ENCODE measurements around the gene COX7A2L.
"Not testable (repeated sequence)": the region's sequence is repeated elsewhere in the genome, so short reads cannot be mapped to it uniquely, and the experiment has no call there.

COX7A2L gene

DNA sequence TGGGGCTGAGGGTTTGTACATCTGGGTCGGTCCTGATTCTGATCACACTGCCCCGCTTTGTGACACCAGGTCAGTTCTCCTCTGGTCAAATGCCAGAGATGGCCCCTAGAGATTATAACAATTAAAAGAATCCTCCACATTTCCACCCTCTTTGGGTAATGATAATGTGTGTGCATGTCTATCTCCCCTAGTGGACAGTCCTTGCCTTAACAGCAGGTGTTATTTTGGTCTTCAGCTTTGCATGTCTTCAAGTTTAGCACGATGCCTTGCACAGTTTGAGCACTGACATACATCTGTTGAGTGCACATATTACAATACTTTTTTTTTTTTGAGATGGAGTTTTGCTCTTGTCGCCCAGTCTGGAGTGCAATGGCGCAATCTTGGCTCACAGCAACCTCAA lies 25.7 kb upstream of the COX7A2L start:
- no peak overlapping the region for H3K27ac ChIP-seq
- no peak overlapping the region for H3K9ac ChIP-seq (ENCODE audit: insufficient read length)
- DNase-seq (ENCODE audit: low read depth, low spot score), result no peak
- no peaks in the 10 kb centered on the region for H3K36me3 ChIP-seq (ENCODE audit: insufficient read depth, low read length)
- TF ChIP-seq FOXP2 (optimal IDR thresholded peaks at IDR 0.05; ENCODE audit: control extremely low read depth, extremely low read length, insufficient read depth) (no peak), POLR2AphosphoS5 (IDR thresholded peaks at IDR 0.05; ENCODE audit: borderline replicate concordance, low read depth, low read length) (no peak), EZH2 (IDR thresholded peaks at IDR 0.05) (no peak)
- H3K9me3 ChIP-seq (ENCODE audit: low read depth, low read length), result no peaks in the 10 kb centered on the region
- H3K4me3 ChIP-seq, result no peak overlapping the region

DNA sequence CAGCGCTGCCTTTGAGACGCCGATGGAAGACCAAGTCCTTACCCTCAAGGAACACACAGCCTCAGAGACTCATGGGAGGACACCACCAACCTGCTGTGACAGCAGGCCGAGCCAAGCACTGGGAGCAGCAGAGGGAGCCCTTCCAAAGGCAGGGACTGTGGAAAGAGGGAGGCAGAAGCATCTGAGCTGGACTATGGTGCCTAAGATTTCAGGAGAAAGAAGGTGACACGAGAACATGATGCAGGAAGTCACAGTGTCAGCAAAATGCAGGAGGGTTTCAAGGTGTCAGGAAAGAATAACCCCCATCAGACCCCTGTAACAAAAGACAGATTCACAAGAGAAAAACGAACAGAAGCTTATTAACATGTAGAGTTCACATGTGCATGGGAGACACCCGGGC lies 24.2 kb upstream of the COX7A2L start:
- no peak for DNase-seq (ENCODE audit: low read depth, low spot score)
- Histone ChIP-seq H3K4me3 (no peak overlapping the region), H3K9me3 (ENCODE audit: low read depth, low read length) (no peaks in the 10 kb centered on the region), H3K27ac (no peak overlapping the region), H3K9ac (ENCODE audit: insufficient read length) (no peak overlapping the region), H3K36me3 (ENCODE audit: insufficient read depth, low read length) (no peaks in the 10 kb centered on the region)
- TF ChIP-seq POLR2AphosphoS5 (IDR thresholded peaks at IDR 0.05; ENCODE audit: borderline replicate concordance, low read depth, low read length), result no peak
- TF ChIP-seq FOXP2 (optimal IDR thresholded peaks at IDR 0.05; ENCODE audit: control extremely low read depth, extremely low read length, insufficient read depth), result no peak
- no peak for TF ChIP-seq EZH2 (IDR thresholded peaks at IDR 0.05)

DNA sequence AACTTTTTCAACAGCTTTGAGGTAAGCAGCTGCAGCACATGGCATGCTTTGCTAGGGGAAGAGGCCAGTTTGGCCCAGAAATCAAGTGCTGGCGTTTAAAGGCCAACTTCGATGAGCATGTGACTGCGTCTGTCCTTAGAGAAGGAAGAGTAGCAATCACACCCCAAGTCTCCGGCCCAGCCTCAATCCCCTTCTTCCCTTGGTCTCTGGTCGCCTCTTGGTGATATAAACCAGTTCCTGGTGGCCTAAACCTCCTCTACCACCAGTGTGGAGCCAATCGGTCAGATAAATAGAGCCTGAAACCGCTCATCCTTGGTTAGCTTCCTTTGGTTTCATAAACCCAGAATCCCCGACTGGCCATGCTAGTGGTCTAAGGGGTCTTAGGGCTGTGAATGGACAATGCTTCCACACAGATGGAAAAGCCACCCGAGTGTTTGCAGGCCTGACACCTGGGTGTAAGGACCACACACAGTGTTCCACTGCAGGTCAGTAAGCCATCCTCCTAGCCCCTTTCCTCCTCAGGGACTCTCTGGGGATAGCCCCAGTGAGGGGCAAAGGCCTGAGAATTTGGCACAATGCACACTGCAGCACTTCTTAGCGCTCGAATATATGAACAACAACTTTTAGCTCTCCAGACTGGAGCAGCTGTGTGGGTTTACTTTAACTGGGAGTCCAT lies 23.0 kb upstream of the COX7A2L start:
- DNase-seq (ENCODE audit: low read depth, low spot score), result no peak
- H3K27ac ChIP-seq, result no peak overlapping the region
- no peaks in the 10 kb centered on the region for H3K9me3 ChIP-seq (ENCODE audit: low read depth, low read length)
- TF ChIP-seq EZH2 (IDR thresholded peaks at IDR 0.05) (no peak), FOXP2 (optimal IDR thresholded peaks at IDR 0.05; ENCODE audit: control extremely low read depth, extremely low read length, insufficient read depth) (no peak), POLR2AphosphoS5 (IDR thresholded peaks at IDR 0.05; ENCODE audit: borderline replicate concordance, low read depth, low read length) (no peak)
- H3K9ac ChIP-seq (ENCODE audit: insufficient read length), result no peak overlapping the region
- H3K36me3 ChIP-seq (ENCODE audit: insufficient read depth, low read length), result no peaks in the 10 kb centered on the region
- H3K4me3 ChIP-seq, result no peak overlapping the region

DNA sequence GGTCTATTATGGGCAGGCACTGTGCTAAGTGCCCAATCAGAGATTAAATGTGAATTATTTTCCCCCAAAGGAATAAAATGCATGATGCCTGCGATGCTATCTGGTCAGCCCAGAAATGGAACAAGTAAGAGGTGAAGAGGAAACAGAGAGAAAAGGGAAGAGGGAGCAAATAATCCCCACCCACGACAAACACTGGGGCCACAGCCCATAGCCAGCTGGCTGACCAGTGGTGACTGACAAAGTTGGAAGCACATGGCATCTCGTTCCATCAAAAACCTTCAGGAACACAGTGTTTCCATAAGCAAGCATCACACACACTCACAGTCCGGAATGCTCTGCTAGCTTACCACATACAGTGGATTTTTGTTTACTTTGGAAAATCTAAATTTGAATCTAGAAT lies 21.1 kb upstream of the COX7A2L start:
- TF ChIP-seq EZH2 (IDR thresholded peaks at IDR 0.05) (no peak), POLR2AphosphoS5 (IDR thresholded peaks at IDR 0.05; ENCODE audit: borderline replicate concordance, low read depth, low read length) (no peak), FOXP2 (optimal IDR thresholded peaks at IDR 0.05; ENCODE audit: control extremely low read depth, extremely low read length, insufficient read depth) (no peak)

DNA sequence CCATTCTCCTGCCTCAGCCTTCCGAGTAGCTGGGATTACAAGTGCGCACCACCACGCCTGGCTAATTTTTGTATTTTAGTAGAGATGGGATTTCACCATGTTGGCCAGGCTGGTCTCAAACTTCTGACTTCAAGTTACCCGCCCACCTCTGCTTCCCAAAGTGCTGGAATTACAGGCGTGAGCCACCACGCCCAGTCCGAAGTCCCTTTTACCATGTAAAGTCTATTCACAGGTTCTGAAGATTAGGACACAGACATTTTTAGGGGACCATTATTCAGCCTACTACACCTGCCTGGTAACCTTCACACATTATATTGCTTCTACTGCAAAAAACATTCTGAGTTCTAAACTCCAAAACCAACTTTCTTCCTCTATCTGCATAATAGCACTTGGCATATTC lies 19.0 kb upstream of the COX7A2L start:
- H3K9me3 ChIP-seq (ENCODE audit: low read depth, low read length); H3K4me3 ChIP-seq; DNase-seq (ENCODE audit: low read depth, low spot score); H3K27ac ChIP-seq; H3K36me3 ChIP-seq (ENCODE audit: insufficient read depth, low read length); H3K9ac ChIP-seq (ENCODE audit: insufficient read length): not testable (repeated sequence)

More for the DNA sequence above, 21.1 kb upstream of the COX7A2L start:
- no peak for DNase-seq (ENCODE audit: low read depth, low spot score)
- H3K27ac ChIP-seq, result no peak overlapping the region
- H3K4me3 ChIP-seq, result no peak overlapping the region
- H3K9ac ChIP-seq (ENCODE audit: insufficient read length), result no peak overlapping the region
- no peaks in the 10 kb centered on the region for H3K36me3 ChIP-seq (ENCODE audit: insufficient read depth, low read length)
- H3K9me3 ChIP-seq (ENCODE audit: low read depth, low read length), result no peaks in the 10 kb centered on the region

DNA sequence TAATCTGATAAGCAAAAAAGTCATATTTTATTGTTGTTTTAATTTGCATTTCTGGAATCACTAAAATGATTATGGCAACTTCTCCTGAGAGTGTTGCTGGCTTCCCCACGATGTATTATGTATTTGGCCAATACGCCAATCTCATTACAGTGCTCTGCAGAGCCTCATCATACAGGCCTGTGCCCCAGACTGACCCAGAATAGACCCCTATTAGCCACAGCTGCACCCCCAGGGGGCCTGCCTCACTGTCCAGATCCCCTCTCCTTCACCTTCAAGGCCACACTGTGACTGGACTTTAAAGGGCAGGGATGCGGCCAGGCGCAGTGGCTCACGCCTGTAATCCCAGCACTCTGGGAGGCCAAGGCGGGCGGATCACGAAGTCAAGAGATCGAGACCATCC lies 17.4 kb upstream of the COX7A2L start:
- H3K9me3 ChIP-seq (ENCODE audit: low read depth, low read length), result no peaks in the 10 kb centered on the region
- no peak for DNase-seq (ENCODE audit: low read depth, low spot score)
- no peaks in the 10 kb centered on the region for H3K36me3 ChIP-seq (ENCODE audit: insufficient read depth, low read length)
- TF ChIP-seq FOXP2 (optimal IDR thresholded peaks at IDR 0.05; ENCODE audit: control extremely low read depth, extremely low read length, insufficient read depth) (no peak), POLR2AphosphoS5 (IDR thresholded peaks at IDR 0.05; ENCODE audit: borderline replicate concordance, low read depth, low read length) (no peak), EZH2 (IDR thresholded peaks at IDR 0.05) (no peak)
- no peak overlapping the region for H3K4me3 ChIP-seq
- H3K9ac ChIP-seq (ENCODE audit: insufficient read length), result no peak overlapping the region
- no peak overlapping the region for H3K27ac ChIP-seq

DNA sequence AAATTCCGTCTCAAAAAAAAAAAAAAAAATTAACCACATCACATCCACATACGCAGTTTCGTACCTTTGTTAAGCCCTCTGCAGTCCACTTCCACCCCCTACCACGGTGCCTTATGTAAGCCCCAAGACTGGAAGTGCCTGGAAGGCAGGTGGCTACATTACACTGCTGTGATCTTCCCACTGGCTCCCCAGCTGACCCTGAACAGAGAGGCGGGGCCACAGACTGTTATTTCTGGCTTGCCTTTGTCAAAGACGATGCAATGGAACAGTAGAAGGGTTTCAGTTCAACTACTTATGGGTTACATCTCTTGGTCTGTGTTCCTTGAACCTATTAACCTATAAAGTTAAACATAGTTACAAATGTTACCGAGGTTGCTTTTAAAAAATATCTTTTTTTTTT lies 15.7 kb upstream of the COX7A2L start:
- Histone ChIP-seq H3K9ac (ENCODE audit: insufficient read length) (no peak overlapping the region), H3K36me3 (ENCODE audit: insufficient read depth, low read length) (no peaks in the 10 kb centered on the region), H3K4me3 (no peak overlapping the region), H3K9me3 (ENCODE audit: low read depth, low read length) (no peaks in the 10 kb centered on the region), H3K27ac (no peak overlapping the region)
- TF ChIP-seq EZH2 (IDR thresholded peaks at IDR 0.05) (no peak), FOXP2 (optimal IDR thresholded peaks at IDR 0.05; ENCODE audit: control extremely low read depth, extremely low read length, insufficient read depth) (no peak), POLR2AphosphoS5 (IDR thresholded peaks at IDR 0.05; ENCODE audit: borderline replicate concordance, low read depth, low read length) (no peak)
- no peak for DNase-seq (ENCODE audit: low read depth, low spot score)

DNA sequence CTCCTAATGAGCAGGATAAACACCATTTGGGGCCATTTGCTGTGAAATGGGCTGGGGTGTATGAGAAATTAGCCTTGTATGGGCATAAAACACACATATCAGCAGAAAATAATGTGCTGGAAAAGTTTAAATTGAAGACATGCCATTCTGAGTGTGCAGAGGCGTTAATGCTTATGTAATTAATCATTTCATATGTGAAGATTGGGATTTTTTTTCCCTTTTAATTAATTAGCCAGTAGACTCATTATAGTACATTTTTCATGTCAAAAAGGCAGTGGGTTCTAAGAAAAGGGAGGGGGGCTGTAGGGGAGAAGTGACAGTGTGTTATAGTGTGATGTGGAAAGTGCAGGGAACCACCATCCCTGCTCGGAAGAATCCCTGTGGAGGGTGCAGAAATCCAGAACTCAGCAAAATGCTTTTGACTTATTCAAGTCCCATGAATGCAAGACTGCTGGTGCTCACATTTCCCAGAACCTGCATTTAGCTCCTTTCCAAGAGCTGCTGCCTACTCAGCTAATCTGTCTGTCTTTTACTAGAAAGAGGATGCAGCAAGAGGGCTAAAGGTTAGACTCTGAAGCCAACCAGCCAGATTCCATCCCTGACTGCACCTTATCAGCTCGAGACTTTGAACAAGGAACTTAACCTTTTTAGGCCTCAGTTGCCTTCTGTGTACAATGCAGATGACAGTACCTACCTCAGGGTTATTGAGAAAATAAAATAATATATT lies 11.6 kb upstream of the COX7A2L start:
- Histone ChIP-seq H3K36me3 (ENCODE audit: insufficient read depth, low read length) (no peaks in the 10 kb centered on the region), H3K9me3 (ENCODE audit: low read depth, low read length) (no peaks in the 10 kb centered on the region), H3K9ac (ENCODE audit: insufficient read length) (no peak overlapping the region), H3K4me3 (no peak overlapping the region), H3K27ac (no peak overlapping the region)
- DNase-seq (ENCODE audit: low read depth, low spot score), result no peak
- TF ChIP-seq FOXP2 (optimal IDR thresholded peaks at IDR 0.05; ENCODE audit: control extremely low read depth, extremely low read length, insufficient read depth) (no peak), POLR2AphosphoS5 (IDR thresholded peaks at IDR 0.05; ENCODE audit: borderline replicate concordance, low read depth, low read length) (no peak), EZH2 (IDR thresholded peaks at IDR 0.05) (no peak)

All from SK-N-MC (cell line).